HG03432 (cell line): ENCODE data around the gene OR52B6.
A peak's percentile ranks its signal among the peaks of the same experiment; 100 is the strongest.
"Not testable (repeated sequence)": the region's sequence is repeated elsewhere in the genome, so short reads cannot be mapped to it uniquely, and the experiment has no call there.

Experiments used
- ATAC-seq: cut with Tn5 transposase; IDR thresholded peaks from one replicate; pipeline ENCODE4 v1.9.1; 2021; ENCODE audit warnings: mild to moderate bottlenecking, moderate library complexity; ENCODE audit not compliant: unreplicated experiment

Gene OR52B6, protein sequence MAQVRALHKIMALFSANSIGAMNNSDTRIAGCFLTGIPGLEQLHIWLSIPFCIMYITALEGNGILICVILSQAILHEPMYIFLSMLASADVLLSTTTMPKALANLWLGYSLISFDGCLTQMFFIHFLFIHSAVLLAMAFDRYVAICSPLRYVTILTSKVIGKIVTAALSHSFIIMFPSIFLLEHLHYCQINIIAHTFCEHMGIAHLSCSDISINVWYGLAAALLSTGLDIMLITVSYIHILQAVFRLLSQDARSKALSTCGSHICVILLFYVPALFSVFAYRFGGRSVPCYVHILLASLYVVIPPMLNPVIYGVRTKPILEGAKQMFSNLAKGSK

GRCh38 chr11:5580577-5580976 is at the start of gene OR52B6:
TSS of gene OR52B6 (plus strand) at chr11:5580877. CDS start at chr11:5580877, 0 bp downstream.
- no peak for ATAC-seq

GRCh38 chr11:5531053-5531831 is 49.4 kb upstream of the OR52B6 start:
- no peak for ATAC-seq

DNA sequence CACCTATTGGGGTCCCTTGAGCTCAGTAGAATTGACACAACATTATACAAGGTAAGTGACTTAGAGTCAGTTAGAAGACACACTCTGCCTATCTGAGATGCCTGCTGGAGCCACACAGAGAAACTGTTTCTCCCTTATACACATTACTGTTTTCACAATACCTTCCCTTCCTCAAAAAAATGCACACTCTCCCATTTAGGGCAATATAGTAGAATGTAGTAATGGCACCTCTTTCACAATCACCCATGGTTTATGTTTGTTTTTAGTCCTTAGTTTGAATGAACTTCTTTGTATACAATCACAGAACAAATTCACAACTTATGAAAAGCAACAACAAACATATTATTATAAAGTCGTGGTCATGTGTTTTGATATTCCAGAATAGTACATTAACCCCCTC is 46.6 kb upstream of the OR52B6 start:
- no peak for ATAC-seq

DNA sequence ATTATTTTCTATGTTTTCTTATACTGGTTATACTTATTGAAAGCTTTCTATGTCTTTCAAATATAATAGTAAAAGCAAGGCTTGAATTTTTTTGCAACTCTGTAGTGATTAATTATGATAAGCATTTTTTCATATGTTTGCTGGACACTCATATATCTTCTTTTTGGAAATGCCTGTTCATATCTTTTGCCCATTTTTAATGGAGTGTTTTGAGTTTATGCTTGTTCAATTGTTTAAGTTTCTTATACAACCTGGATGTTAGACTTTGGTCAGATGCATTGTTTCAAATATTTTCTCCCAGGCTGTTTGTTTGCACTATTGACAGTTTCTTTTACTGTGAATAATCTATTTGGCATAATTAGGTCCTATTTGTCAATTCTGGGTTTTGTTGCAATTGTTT is 44.2 kb upstream of the OR52B6 start:
- ATAC-seq = no peak

- peak; percentile 70 for ATAC-seq
Measured at GRCh38 chr11:5541427-5541826, 39.2 kb upstream of the OR52B6 start.

- no peak for ATAC-seq
Measured at GRCh38 chr11:5546457-5546856, 34.2 kb upstream of the OR52B6 start.

GRCh38 chr11:5547982-5548381 is 32.7 kb upstream of the OR52B6 start:
- peak; percentile 65 for ATAC-seq

DNA sequence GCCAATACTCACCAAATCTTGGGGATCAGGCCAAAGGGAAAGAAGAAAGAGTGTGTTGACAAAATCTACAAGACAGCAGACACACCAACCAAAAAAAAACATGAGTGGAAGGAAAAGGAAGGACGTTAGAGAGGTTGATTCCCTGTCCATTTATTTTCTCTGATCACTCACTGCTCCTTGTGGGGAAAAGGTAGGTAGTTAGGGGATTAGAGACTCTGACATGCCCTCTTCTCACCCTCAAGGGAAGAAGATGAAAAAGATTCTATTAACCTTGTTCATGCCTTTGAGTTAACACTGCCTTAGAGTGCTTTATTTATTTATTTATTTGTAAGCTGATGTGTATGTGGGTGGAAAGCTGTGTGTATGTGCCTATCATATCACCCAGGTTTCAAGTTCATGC is 32.2 kb upstream of the OR52B6 start, which contains the start of gene OR52H1:
OR52H1 (minus strand) TSS at position 101 of the 400 bp plus-strand sequence. CDS start 3,035 bp downstream, outside the sequence.
- no peak for ATAC-seq

- ATAC-seq = peak; percentile 73
Measured at GRCh38 chr11:5550440-5551095, 30.1 kb upstream of the OR52B6 start.

- no peak for ATAC-seq
Measured at GRCh38 chr11:5553343-5553742, 27.3 kb upstream of the OR52B6 start.

GRCh38 chr11:5556596-5557188 is 24.0 kb upstream of the OR52B6 start:
- no peak for ATAC-seq

DNA sequence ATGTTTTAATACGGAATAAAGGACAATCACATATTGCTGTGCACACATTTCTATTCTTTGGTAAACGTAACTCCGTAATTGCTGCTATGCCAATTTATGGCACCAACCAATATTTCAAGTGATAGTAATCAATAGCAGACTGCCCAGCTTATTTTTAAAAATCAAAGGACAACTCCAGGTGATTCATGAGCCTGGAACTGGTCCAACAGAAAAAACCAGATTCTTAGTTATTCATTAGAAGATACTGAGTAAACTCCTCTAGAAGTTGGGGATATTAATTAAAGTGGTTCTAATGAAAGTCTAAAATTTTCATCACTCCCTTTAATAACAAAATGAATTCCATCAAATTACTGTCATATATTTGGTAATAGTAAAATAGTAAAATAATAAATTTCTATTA is 22.9 kb upstream of the OR52B6 start:
- no peak for ATAC-seq

DNA sequence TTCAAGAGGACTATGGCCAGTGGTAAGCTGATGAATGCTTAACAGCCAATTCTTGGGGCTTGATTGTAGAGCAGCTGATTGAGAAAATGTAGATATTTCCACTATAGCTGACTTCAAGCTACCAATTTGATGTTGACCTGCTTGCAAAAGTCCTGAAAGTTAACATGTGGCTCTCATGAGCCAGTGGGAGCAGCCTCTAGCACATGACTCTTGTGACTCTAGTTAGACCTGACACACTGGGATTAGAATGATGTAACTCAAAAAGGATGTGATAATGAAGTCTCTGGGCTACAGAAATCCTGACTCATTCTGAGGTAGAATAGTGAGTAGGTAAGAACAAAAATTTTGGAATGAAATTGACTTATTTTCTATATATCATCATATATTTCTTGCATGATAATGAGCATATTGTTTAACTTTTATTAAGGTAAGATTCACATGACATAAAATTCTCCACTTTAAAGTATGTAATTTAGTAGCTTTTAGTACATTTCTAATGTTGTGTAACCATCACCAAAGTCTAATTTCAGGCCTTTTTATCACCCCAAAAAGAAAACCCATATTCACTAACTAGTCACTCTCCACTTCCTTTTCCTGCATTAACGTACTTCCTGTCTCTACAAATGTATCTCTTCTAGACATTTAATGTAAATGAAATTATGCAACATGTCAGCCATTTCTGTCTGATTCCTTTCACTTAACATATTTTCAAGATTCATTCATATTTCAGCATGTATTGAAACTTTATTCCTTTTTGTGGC is 16.2 kb upstream of the OR52B6 start:
- ATAC-seq = no peak

DNA sequence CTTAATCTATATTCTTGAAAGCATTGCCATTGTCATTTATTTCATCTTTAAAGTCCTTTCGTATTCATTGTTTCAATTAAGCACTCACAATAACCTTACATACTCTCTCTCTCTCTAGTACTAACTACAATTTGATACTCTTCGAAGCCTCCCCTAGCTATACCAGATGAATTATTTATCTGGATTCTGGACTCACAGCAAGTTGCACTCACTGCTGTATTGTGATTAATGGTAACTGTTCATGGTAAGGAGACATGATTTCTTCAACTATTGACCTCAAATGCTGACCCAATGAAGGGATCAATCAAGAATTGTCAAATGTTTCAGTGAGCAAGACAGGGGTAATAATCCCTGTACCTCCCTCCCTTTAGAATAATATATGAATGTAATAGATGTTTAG is 6.0 kb upstream of the OR52B6 start:
- no peak for ATAC-seq

- no peak for ATAC-seq
Measured at GRCh38 chr11:5575152-5575551, 5.5 kb upstream of the OR52B6 start.

- ATAC-seq = no peak
Measured at GRCh38 chr11:5577101-5577500, 3.6 kb upstream of the OR52B6 start.

DNA sequence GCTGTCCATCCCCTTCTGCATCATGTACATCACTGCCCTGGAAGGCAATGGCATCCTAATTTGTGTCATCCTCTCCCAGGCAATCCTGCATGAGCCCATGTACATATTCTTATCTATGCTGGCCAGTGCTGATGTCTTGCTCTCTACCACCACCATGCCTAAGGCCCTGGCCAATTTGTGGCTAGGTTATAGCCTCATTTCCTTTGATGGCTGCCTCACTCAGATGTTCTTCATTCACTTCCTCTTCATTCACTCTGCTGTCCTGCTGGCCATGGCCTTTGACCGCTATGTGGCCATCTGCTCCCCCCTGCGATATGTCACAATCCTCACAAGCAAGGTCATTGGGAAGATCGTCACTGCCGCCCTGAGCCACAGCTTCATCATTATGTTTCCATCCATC is 337 bp downstream of the OR52B6 start:
- ATAC-seq = no peak

- not testable (repeated sequence) for ATAC-seq
Measured at GRCh38 chr11:5584458-5584857, 3.8 kb downstream of the OR52B6 start.

DNA sequence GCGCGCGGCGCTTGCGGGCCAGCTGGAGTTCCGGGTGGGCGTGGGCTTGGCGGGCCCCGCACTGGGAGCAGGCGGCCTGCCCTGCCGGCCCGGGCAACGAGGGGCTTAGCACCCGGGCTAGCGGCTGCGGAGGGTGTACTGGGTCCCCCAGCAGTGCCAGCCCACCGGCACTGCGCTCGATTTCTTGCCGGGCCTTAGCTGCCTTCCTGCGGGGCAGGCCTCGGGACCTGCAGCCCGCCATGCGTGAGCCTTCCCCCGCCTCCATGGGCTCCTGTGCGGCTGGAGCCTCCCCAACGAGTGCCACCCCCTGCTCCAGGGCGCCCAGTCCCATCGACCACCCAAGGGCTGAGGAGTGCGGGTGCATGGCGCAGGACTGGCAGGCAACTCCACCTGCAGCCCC is 9.2 kb downstream of the OR52B6 start:
- ATAC-seq = not testable (repeated sequence)

DNA sequence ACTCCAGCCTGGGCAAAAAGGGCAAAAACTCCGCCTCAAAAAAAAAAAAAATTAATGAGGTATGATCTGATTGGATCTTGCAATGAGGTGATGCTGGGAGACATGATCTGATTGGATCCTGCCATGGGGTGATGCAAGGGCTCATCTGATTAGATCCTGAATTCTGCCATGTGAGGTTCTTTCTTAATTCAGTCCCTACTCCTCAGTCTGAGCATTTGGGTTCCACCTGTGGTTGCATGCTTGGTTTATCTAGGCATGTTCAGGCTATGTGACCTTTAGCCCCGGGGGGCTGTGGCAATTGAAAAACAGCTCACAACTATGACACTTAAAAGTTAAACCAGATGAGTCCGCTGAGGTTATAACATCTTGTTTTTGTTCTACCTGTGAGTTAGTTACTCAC is 10.9 kb downstream of the OR52B6 start:
- no peak for ATAC-seq
